ENCODE results near the gene TBL1XR1.

The TBL1XR1 gene

GRCh38 chr3:176971613-176972174 is 225.6 kb downstream of the TBL1XR1 start:
- no peak for DNase-seq (ENCODE audit: extremely low read depth, low read depth)
- no peak overlapping the region for H3K4me3 ChIP-seq (replicated peaks; ENCODE audit: low read depth, low read length)
- no peak for TF ChIP-seq CTCF (IDR thresholded peaks at IDR 0.05; ENCODE audit: low read depth, low read length, missing control alignments)

- no peak overlapping the region for H3K4me3 ChIP-seq (replicated peaks; ENCODE audit: low read depth, low read length)
- no peak for TF ChIP-seq CTCF (IDR thresholded peaks at IDR 0.05; ENCODE audit: low read depth, low read length, missing control alignments)
- DNase-seq (ENCODE audit: extremely low read depth, low read depth), result no peak
These were observed 226.5 kb downstream of the TBL1XR1 start for GRCh38 chr3:176970770-176971169.

- no peak for DNase-seq (ENCODE audit: extremely low read depth, low read depth)
- no peak overlapping the region for H3K4me3 ChIP-seq (replicated peaks; ENCODE audit: low read depth, low read length)
- TF ChIP-seq CTCF (IDR thresholded peaks at IDR 0.05; ENCODE audit: low read depth, low read length, missing control alignments), result no peak
These were observed 227.8 kb downstream of the TBL1XR1 start for GRCh38 chr3:176969506-176969905.
